Activated naive CD8-positive, alpha-beta T cell treated with anti-CD3 and anti-CD28 coated beads for 36 hours (primary cell): ENCODE measurements around the gene ERFE. TPM values are rescaled to one million over a fixed set of nuclear protein-coding genes. Genes with fewer than 3 reads are reported as not detected.
"Not testable (repeated sequence)": the region's sequence is repeated elsewhere in the genome, so short reads cannot be mapped to it uniquely, and the experiment has no call there.

Experiments used
- DNase-seq: peaks from one replicate; pipeline ENCODE4 v3.0.0; 2021
- H3K27ac Mint-ChIP-seq: one replicate; pipeline ENCODE4 v1.8.0; 2022; ENCODE audit warnings: mild to moderate bottlenecking, moderate library complexity, mixed read lengths
- H3K27me3 Mint-ChIP-seq: one replicate; pipeline ENCODE4 v1.8.0; 2022; ENCODE audit warnings: mild to moderate bottlenecking, mixed read lengths
- H3K36me3 Mint-ChIP-seq: one replicate; pipeline ENCODE4 v1.8.0; 2021; ENCODE audit warnings: mild to moderate bottlenecking, mixed read lengths
- H3K4me1 Mint-ChIP-seq: one replicate; pipeline ENCODE4 v1.8.0; 2021; ENCODE audit warnings: mixed read lengths
- H3K4me3 Mint-ChIP-seq: one replicate; pipeline ENCODE4 v1.8.0; 2022; ENCODE audit warnings: mild to moderate bottlenecking, moderate library complexity, mixed read lengths
- H3K9me3 Mint-ChIP-seq: one replicate; pipeline ENCODE4 v1.8.0; 2022; ENCODE audit warnings: mixed read lengths
- total RNA-seq, 2 experiments: library from RNA; stranded (reverse); gene quantifications; one replicate each; pipeline ENCODE4 v1.2.3, GENCODE V29; 2021

ERFE gene
- total RNA-seq, 2 experiments from 2014 or later = 0.27 to 0.34 TPM

- no peaks in the 10 kb centered on the region for H3K9me3 Mint-ChIP-seq
- peaks cover 34% of the 10 kb centered on the region for H3K27me3 Mint-ChIP-seq
- peaks cover 5% of the 10 kb centered on the region for H3K4me1 Mint-ChIP-seq
- no peak overlapping the region for H3K27ac Mint-ChIP-seq
- H3K36me3 Mint-ChIP-seq = peaks cover under 1% of the 10 kb centered on the region
- DNase-seq = no peak
- H3K4me3 Mint-ChIP-seq = no peak overlapping the region
Measured at GRCh38 chr2:238164906-238165287, 6.1 kb downstream of the ERFE start.

GRCh38 chr2:238165288-238165921 is 6.6 kb downstream of the ERFE start:
- Mint-ChIP-seq H3K36me3 (peaks cover 4% of the 10 kb centered on the region), H3K27ac (no peak overlapping the region), H3K9me3 (no peaks in the 10 kb centered on the region), H3K4me1 (peaks cover 4% of the 10 kb centered on the region), H3K4me3 (no peak overlapping the region), H3K27me3 (peaks cover 31% of the 10 kb centered on the region)
- DNase-seq = no peak

GRCh38 chr2:238166391-238167343 is 7.9 kb downstream of the ERFE start:
- peaks cover 20% of the 10 kb centered on the region for H3K27me3 Mint-ChIP-seq
- H3K4me3 Mint-ChIP-seq = no peak overlapping the region
- no peaks in the 10 kb centered on the region for H3K9me3 Mint-ChIP-seq
- no peak for DNase-seq
- H3K36me3 Mint-ChIP-seq = peaks cover 6% of the 10 kb centered on the region
- peaks cover 2% of the 10 kb centered on the region for H3K4me1 Mint-ChIP-seq
- no peak overlapping the region for H3K27ac Mint-ChIP-seq

- DNase-seq = no peak
- Mint-ChIP-seq H3K27me3 (peaks cover 20% of the 10 kb centered on the region), H3K4me3 (no peak overlapping the region), H3K36me3 (peaks cover 10% of the 10 kb centered on the region), H3K27ac (no peak overlapping the region), H3K9me3 (no peaks in the 10 kb centered on the region), H3K4me1 (peaks cover 2% of the 10 kb centered on the region)
Measured at GRCh38 chr2:238167344-238167715, 8.6 kb downstream of the ERFE start.

- Mint-ChIP-seq H3K4me1 (peaks cover 2% of the 10 kb centered on the region), H3K4me3 (no peak overlapping the region), H3K27me3 (peaks cover 19% of the 10 kb centered on the region), H3K27ac (no peak overlapping the region), H3K36me3 (peaks cover 12% of the 10 kb centered on the region), H3K9me3 (no peaks in the 10 kb centered on the region)
- no peak for DNase-seq
Measured at GRCh38 chr2:238167761-238168160, 9.0 kb downstream of the ERFE start.

GRCh38 chr2:238168196-238169047 is 9.7 kb downstream of the ERFE start:
- H3K27me3 Mint-ChIP-seq = peaks cover 14% of the 10 kb centered on the region
- peaks cover 2% of the 10 kb centered on the region for H3K4me1 Mint-ChIP-seq
- H3K9me3 Mint-ChIP-seq = no peaks in the 10 kb centered on the region
- no peak for DNase-seq
- peaks cover 19% of the 10 kb centered on the region for H3K36me3 Mint-ChIP-seq
- H3K27ac Mint-ChIP-seq = no peak overlapping the region
- no peak overlapping the region for H3K4me3 Mint-ChIP-seq

GRCh38 chr2:238169048-238169707 is 10.4 kb downstream of the ERFE start:
- no peak for DNase-seq
- Mint-ChIP-seq H3K4me3 (no peak overlapping the region), H3K36me3 (peaks cover 21% of the 10 kb centered on the region), H3K4me1 (peaks cover 2% of the 10 kb centered on the region), H3K27me3 (peaks cover 14% of the 10 kb centered on the region), H3K9me3 (no peaks in the 10 kb centered on the region), H3K27ac (peak overlapping the region; percentile 54)

GRCh38 chr2:238169708-238170251 is 11.0 kb downstream of the ERFE start:
- H3K36me3 Mint-ChIP-seq = peaks cover 21% of the 10 kb centered on the region
- H3K4me1 Mint-ChIP-seq = peaks cover 2% of the 10 kb centered on the region
- H3K4me3 Mint-ChIP-seq = no peak overlapping the region
- DNase-seq = no peak
- H3K9me3 Mint-ChIP-seq = no peaks in the 10 kb centered on the region
- peaks cover 8% of the 10 kb centered on the region for H3K27me3 Mint-ChIP-seq
- peak overlapping the region; percentile 46 for H3K27ac Mint-ChIP-seq

- Mint-ChIP-seq H3K4me1 (peaks cover 2% of the 10 kb centered on the region), H3K4me3 (no peak overlapping the region), H3K27ac (peak overlapping the region; percentile 30), H3K36me3 (peaks cover 21% of the 10 kb centered on the region), H3K9me3 (no peaks in the 10 kb centered on the region), H3K27me3 (peaks cover under 1% of the 10 kb centered on the region)
- DNase-seq = no peak
Measured at GRCh38 chr2:238170386-238171071, 11.8 kb downstream of the ERFE start.

GRCh38 chr2:238171072-238171431 is 12.3 kb downstream of the ERFE start:
- peak overlapping the region; percentile 17 for H3K27ac Mint-ChIP-seq
- not testable (repeated sequence) for DNase-seq, H3K4me1 Mint-ChIP-seq, H3K9me3 Mint-ChIP-seq, H3K4me3 Mint-ChIP-seq, H3K27me3 Mint-ChIP-seq
- H3K36me3 Mint-ChIP-seq = peaks cover 21% of the 10 kb centered on the region

GRCh38 chr2:238171575-238172187 is 12.9 kb downstream of the ERFE start:
- no peak overlapping the region for H3K27ac Mint-ChIP-seq
- no peaks in the 10 kb centered on the region for H3K9me3 Mint-ChIP-seq
- peaks cover 2% of the 10 kb centered on the region for H3K4me1 Mint-ChIP-seq
- H3K4me3 Mint-ChIP-seq = no peak overlapping the region
- H3K27me3 Mint-ChIP-seq = no peaks in the 10 kb centered on the region
- no peak for DNase-seq
- peaks cover 21% of the 10 kb centered on the region for H3K36me3 Mint-ChIP-seq

GRCh38 chr2:238172439-238172838 is 13.7 kb downstream of the ERFE start:
- no peaks in the 10 kb centered on the region for H3K27me3 Mint-ChIP-seq
- H3K9me3 Mint-ChIP-seq = no peaks in the 10 kb centered on the region
- peaks cover 21% of the 10 kb centered on the region for H3K36me3 Mint-ChIP-seq
- H3K4me1 Mint-ChIP-seq = peaks cover 2% of the 10 kb centered on the region
- H3K27ac Mint-ChIP-seq = no peak overlapping the region
- DNase-seq = no peak
- no peak overlapping the region for H3K4me3 Mint-ChIP-seq

- H3K27ac Mint-ChIP-seq = no peak overlapping the region
Measured at GRCh38 chr2:238173692-238174091, 14.9 kb downstream of the ERFE start.

More at GRCh38 chr2:238173692-238174091, 14.9 kb downstream of the ERFE start:
- no peaks in the 10 kb centered on the region for H3K27me3 Mint-ChIP-seq
- H3K36me3 Mint-ChIP-seq = peaks cover 21% of the 10 kb centered on the region
- no peak for DNase-seq
- no peak overlapping the region for H3K4me3 Mint-ChIP-seq
- H3K9me3 Mint-ChIP-seq = no peaks in the 10 kb centered on the region
- H3K4me1 Mint-ChIP-seq = no peaks in the 10 kb centered on the region
